Ectodermal cell (in vitro differentiated cells): ENCODE data around the gene SLC25A25.

Source experiments
- H3K27ac ChIP-seq: 2 replicates; pipeline ENCODE4 v1.7.0; 2013; ENCODE audit warnings: mild to moderate bottlenecking, low read depth, low read length; ENCODE audit not compliant: insufficient read depth, poor library complexity, severe bottlenecking
- H3K27me3 ChIP-seq: 2 replicates; pipeline ENCODE4 v1.7.0; 2013; ENCODE audit warnings: mild to moderate bottlenecking, low read length; ENCODE audit not compliant: insufficient read depth, control insufficient read depth, poor library complexity, severe bottlenecking
- H3K36me3 ChIP-seq: one replicate; pipeline ENCODE4 v1.7.0; 2013; ENCODE audit warnings: low read length; ENCODE audit not compliant: control insufficient read depth, insufficient read depth
- H3K4me1 ChIP-seq: one replicate; pipeline ENCODE4 v1.7.0; 2013; ENCODE audit warnings: low read length; ENCODE audit not compliant: control insufficient read depth, insufficient read depth
- H3K4me3 ChIP-seq: 2 replicates; pipeline ENCODE4 v1.7.0; 2013; ENCODE audit warnings: low read depth, low read length, control low read depth; ENCODE audit not compliant: insufficient read depth
- H3K9me3 ChIP-seq: 2 replicates; pipeline ENCODE4 v1.7.0; 2013; ENCODE audit warnings: mild to moderate bottlenecking, low read length, moderate library complexity; ENCODE audit not compliant: control insufficient read depth
- WGBS, 2 experiments: methylation state at CpG; one replicate each; pipeline ENCODE4 v1.1.7; 2013; ENCODE audit warnings: missing lambda C conversion rate in 2 of 2; 5-methylcytosine and 5-hydroxymethylcytosine counted together

The SLC25A25 gene

DNA sequence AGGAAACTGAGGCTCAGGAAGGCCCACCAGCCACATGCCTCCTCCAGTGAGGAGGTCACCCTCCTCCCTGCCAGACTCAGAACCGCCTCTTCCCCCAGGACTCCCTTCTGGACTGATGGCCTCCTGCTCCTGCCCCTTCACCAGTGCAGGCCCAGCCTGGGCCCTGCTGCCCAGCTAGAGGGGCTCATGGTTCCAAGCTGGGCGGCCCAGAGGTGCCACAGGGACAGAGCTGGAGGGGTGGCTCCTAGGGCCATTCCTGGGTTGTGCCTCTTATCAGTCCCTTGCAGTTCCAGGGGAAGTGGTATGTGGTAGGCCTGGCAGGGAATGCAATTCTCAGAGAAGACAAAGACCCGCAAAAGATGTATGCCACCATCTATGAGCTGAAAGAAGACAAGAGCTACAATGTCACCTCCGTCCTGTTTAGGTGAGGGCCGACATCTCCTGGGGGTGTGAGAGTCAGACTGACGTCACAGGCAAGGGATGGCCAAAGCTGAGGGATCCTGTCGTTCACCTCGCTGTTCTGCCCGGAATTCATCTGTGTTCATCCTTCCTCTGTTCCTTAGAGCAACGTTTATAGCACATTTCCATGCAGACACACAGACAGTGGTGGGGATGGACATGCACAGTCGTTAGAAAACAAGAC, 82.0 kb downstream of the SLC25A25 start:
- no peak overlapping the region for H3K27ac ChIP-seq
- no peaks in the 10 kb centered on the region for H3K4me1 ChIP-seq
- 87 to 88% methylated on average over 11 of the region's 11 CpGs for WGBS, 2 experiments
- H3K9me3 ChIP-seq: no peaks in the 10 kb centered on the region
- no peaks in the 10 kb centered on the region for H3K36me3 ChIP-seq
- H3K27me3 ChIP-seq: no peaks in the 10 kb centered on the region
- no peak overlapping the region for H3K4me3 ChIP-seq

GRCh38 chr9:128150594-128151308, 82.7 kb downstream of the SLC25A25 start:
- Histone ChIP-seq H3K27me3 (no peaks in the 10 kb centered on the region), H3K36me3 (no peaks in the 10 kb centered on the region), H3K9me3 (no peaks in the 10 kb centered on the region), H3K27ac (no peak overlapping the region), H3K4me1 (no peaks in the 10 kb centered on the region), H3K4me3 (no peak overlapping the region)
- WGBS, 2 experiments: 69 to 73% methylated on average over 19 of the region's 19 CpGs

- no peak overlapping the region for H3K4me3 ChIP-seq
- no peaks in the 10 kb centered on the region for H3K9me3 ChIP-seq
- H3K36me3 ChIP-seq: no peaks in the 10 kb centered on the region
- 84 to 87% methylated on average over 18 of the region's 18 CpGs for WGBS, 2 experiments
- no peak overlapping the region for H3K27ac ChIP-seq
- no peaks in the 10 kb centered on the region for H3K27me3 ChIP-seq
- no peaks in the 10 kb centered on the region for H3K4me1 ChIP-seq
These were observed 83.5 kb downstream of the SLC25A25 start for GRCh38 chr9:128151309-128152132.

GRCh38 chr9:128152133-128153059, 84.4 kb downstream of the SLC25A25 start:
- WGBS, 2 experiments: 93 to 95% methylated on average over 13 of the region's 13 CpGs
- no peaks in the 10 kb centered on the region for H3K27me3 ChIP-seq

GRCh38 chr9:128153060-128153946, 85.3 kb downstream of the SLC25A25 start:
- WGBS, 2 experiments: 87 to 88% methylated on average over 26 of the region's 26 CpGs
- no peaks in the 10 kb centered on the region for H3K36me3 ChIP-seq
- H3K4me3 ChIP-seq: no peak overlapping the region
- H3K27ac ChIP-seq: no peak overlapping the region
- H3K4me1 ChIP-seq: no peaks in the 10 kb centered on the region
- H3K27me3 ChIP-seq: no peaks in the 10 kb centered on the region
- H3K9me3 ChIP-seq: no peaks in the 10 kb centered on the region

More at GRCh38 chr9:128152133-128153059, 84.4 kb downstream of the SLC25A25 start:
- no peak overlapping the region for H3K27ac ChIP-seq
- H3K4me3 ChIP-seq: no peak overlapping the region
- H3K4me1 ChIP-seq: no peaks in the 10 kb centered on the region
- H3K9me3 ChIP-seq: no peaks in the 10 kb centered on the region
- no peaks in the 10 kb centered on the region for H3K36me3 ChIP-seq

GRCh38 chr9:128153947-128154695, 86.1 kb downstream of the SLC25A25 start:
- Histone ChIP-seq H3K4me1 (no peaks in the 10 kb centered on the region), H3K4me3 (no peak overlapping the region), H3K9me3 (no peaks in the 10 kb centered on the region), H3K27ac (no peak overlapping the region), H3K36me3 (no peaks in the 10 kb centered on the region), H3K27me3 (no peaks in the 10 kb centered on the region)
- 80 to 85% methylated on average over 13 of the region's 13 CpGs for WGBS, 2 experiments

DNA sequence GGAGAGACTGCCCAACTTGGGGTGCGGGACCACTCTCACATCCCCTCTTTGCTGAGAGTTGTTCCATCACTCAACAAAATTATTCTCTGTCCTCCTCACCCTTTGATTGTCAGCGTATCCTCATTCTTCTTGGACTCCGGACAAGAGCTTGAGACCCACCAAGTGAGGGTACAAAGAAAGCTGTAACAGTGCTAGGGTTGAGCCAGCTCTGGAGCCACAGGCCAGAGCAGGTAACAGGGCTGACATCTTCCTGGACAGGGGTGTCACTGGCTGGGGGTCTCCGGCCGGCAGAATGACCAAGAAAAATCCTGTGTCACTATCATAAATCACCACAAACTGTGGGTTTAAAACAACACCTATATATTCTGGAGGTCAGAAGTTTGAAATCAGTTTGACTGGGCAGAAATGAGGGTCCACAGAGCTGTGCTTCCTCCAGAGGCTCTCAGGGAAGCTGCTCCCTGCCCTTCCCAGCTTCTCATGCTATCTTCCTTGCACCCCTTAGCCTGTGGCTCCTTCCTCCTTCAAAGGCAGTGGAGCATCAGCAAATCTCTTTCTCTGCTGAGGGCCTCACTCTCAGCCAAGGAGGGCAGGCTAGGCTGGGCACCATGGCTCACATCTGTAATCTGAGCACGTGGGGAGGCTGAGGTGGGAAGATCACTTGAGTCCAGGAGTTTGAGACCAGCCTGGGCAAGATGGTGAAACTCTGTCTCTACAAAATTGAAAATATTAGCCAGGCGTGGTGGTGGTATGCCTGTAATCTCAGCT, 87.9 kb downstream of the SLC25A25 start:
- WGBS, 2 experiments: 93 to 95% methylated on average over 7 of the region's 7 CpGs
- H3K36me3 ChIP-seq: no peaks in the 10 kb centered on the region
- H3K27ac ChIP-seq: no peak overlapping the region

More for the DNA sequence above, 87.9 kb downstream of the SLC25A25 start:
- Histone ChIP-seq H3K4me1 (no peaks in the 10 kb centered on the region), H3K4me3 (no peak overlapping the region), H3K27me3 (no peaks in the 10 kb centered on the region), H3K9me3 (no peaks in the 10 kb centered on the region)
